Measurements from ENCODE around the gene BAIAP2L2. TPM values are rescaled to one million over a fixed set of nuclear protein-coding genes. Genes with fewer than 3 reads are reported as not detected.

Gene BAIAP2L2
- total and polyA plus RNA-seq, 2 donors (not counting 3 experiments of a cell fraction or from before 2014, with no cell fraction given): 0.20 to 0.35 TPM

DNA sequence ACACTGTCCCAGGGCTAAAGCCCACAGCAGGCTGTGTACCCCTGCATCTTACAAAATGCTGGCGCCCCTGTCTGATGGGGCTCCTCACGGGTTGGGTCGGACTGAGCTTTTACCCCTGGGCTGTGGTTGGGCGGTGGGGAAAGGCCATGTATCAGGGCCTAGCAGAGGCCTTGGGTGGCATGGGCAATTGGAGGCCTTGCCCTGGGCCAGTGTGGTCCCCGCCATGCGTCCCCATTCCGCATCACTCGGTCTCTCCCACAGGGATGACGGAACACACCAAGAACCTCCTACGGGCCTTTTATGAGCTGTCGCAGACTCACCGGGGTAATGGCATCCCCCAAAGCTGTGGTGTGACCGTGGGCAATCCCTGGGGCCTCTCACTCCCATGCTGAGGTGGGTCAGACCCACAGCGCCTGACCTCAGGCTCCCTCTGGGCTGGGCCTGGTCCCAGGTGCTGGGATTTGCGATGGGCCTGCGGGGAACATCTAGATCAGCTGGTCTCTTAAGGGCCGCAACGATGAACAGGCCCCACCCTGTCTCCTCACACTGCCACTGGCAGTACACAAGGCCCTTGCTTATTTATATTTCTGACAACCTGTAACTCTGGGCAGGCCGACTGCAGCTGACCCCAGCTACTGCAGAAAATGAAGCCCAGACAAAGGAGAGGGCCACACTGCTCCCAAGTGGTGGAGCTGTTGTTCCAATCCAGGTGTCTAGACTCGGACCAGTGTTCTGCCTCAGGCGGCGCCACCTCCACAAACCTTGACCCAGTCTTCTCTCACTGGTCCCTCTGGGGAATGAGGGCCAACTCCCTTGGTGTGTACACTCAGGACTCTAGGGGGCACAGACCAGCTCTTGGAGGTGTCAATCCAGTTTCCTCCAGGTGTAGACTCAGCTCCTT lies 38.8 kb downstream of the BAIAP2L2 start:
- H3K4me1 ChIP-seq (ENCODE audit: control insufficient read depth, extremely low read depth, insufficient read depth, low read length): no peaks in the 10 kb centered on the region
- no peaks in the 10 kb centered on the region for H3K27me3 ChIP-seq (ENCODE audit: control insufficient read depth in 2 of 2, insufficient read depth in 2 of 2, low read length in 2 of 2)
- H3K4me3 ChIP-seq (replicated peaks in 1 of 3; ENCODE audit: insufficient read depth in 1 of 3, low read depth in 1 of 3, low read length in 3 of 3): no peak overlapping the region
- no peaks in the 10 kb centered on the region for H3K9me1 ChIP-seq (replicated peaks; ENCODE audit: control insufficient read depth, extremely low read depth, insufficient read depth, low read length)
- no peak for TF ChIP-seq POLR2AphosphoS5 (IDR thresholded peaks at IDR 0.05; ENCODE audit: insufficient read depth, low read depth, low read length)
- no peak for TF ChIP-seq JUN (IDR thresholded peaks at IDR 0.05; ENCODE audit: borderline replicate concordance, insufficient read depth, insufficient read length, low read depth)
- TF ChIP-seq, protein P1, sequence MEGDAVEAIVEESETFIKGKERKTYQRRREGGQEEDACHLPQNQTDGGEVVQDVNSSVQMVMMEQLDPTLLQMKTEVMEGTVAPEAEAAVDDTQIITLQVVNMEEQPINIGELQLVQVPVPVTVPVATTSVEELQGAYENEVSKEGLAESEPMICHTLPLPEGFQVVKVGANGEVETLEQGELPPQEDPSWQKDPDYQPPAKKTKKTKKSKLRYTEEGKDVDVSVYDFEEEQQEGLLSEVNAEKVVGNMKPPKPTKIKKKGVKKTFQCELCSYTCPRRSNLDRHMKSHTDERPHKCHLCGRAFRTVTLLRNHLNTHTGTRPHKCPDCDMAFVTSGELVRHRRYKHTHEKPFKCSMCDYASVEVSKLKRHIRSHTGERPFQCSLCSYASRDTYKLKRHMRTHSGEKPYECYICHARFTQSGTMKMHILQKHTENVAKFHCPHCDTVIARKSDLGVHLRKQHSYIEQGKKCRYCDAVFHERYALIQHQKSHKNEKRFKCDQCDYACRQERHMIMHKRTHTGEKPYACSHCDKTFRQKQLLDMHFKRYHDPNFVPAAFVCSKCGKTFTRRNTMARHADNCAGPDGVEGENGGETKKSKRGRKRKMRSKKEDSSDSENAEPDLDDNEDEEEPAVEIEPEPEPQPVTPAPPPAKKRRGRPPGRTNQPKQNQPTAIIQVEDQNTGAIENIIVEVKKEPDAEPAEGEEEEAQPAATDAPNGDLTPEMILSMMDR (IDR thresholded peaks at IDR 0.05; ENCODE audit: extremely low read depth in 1 of 2, insufficient read depth in 1 of 2, low read depth in 1 of 2, low read length in 2 of 2): no peak
- no peak for TF ChIP-seq EZH2 (IDR thresholded peaks at IDR 0.05; ENCODE audit: borderline replicate concordance, low read depth, low read length, severe bottlenecking)
- no peak for TF ChIP-seq POLR2A (IDR thresholded peaks at IDR 0.05; ENCODE audit: low read depth, low read length)
- TF ChIP-seq MYC (IDR thresholded peaks at IDR 0.05; ENCODE audit: low read depth, low read length): no peak
- TF ChIP-seq GATA2 (IDR thresholded peaks at IDR 0.05; ENCODE audit: insufficient read depth, insufficient read length, low read depth, low read length): no peak
- TF ChIP-seq, protein P2, sequence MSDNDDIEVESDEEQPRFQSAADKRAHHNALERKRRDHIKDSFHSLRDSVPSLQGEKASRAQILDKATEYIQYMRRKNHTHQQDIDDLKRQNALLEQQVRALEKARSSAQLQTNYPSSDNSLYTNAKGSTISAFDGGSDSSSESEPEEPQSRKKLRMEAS (IDR thresholded peaks at IDR 0.05; ENCODE audit: insufficient read depth, insufficient read length): no peak
- no peak for TF ChIP-seq FOS (IDR thresholded peaks at IDR 0.05; ENCODE audit: borderline replicate concordance, insufficient read depth, low read length)
- H3K9me3 ChIP-seq (replicated peaks; ENCODE audit: control insufficient read depth, insufficient read depth, low read length): no peaks in the 10 kb centered on the region
- peaks cover 0 to 9% of the 10 kb centered on the region in 2 experiments for H3K36me3 ChIP-seq (ENCODE audit: control insufficient read depth in 2 of 2, extremely low read depth in 1 of 2, insufficient read depth in 2 of 2, low read length in 2 of 2)
- ChIA-PET CTCF (interaction anchor here (0.7 to 0.8 kb wide), 2 partner anchors 19 to 327 kb away, joined by 3 read pairs; no protein-coding TSS in a partner anchor), POLR2A (no interaction called here)
- no peak overlapping the region for H3K9ac ChIP-seq (replicated peaks; ENCODE audit: extremely low read depth, insufficient read depth, low read length)
- intact Hi-C loops (cut with micrococcal nuclease) (no loop called here), dilution Hi-C loops (cut with MboI; ENCODE audit: extremely low pct_ligation_motif_present, low sequenced_read_pairs) (no loop called here)
- H4K20me1 ChIP-seq (replicated peaks; ENCODE audit: control insufficient read depth, extremely low read depth, insufficient read depth, low read length): no peaks in the 10 kb centered on the region
- H2AFZ ChIP-seq (ENCODE audit: low read depth, low read length): no peak overlapping the region
- H3K4me2 ChIP-seq (ENCODE audit: insufficient read depth, low read length): no peak overlapping the region
- no peak overlapping the region for H3K27ac ChIP-seq (ENCODE audit: insufficient read depth, low read depth, low read length)
- DNase-seq (ENCODE audit: low read depth, low spot score) (no peak), FAIRE-seq (peak; percentile 26)
- BruUV-seq (replicated peaks): no TSS peak
- no peaks in the 10 kb centered on the region for H3K79me2 ChIP-seq (ENCODE audit: control insufficient read depth, insufficient read depth, low read length)
